Dedifferentiated amniotic fluid mesenchymal stem cell (primary cell): ENCODE data around the gene ATCAY.

Experiments used
- DNase-seq: peaks from one replicate; pipeline ENCODE4 v3.0.0-alpha.2; 2016; ENCODE audit errors: extremely low spot score

ATCAY gene

GRCh38 chr19:3880471-3881271, at the start of gene ATCAY:
Gene ATCAY (plus strand): TSS chr19:3880685. CDS start chr19:3885768, 5,083 bp downstream.
- no peak for DNase-seq

GRCh38 chr19:3831601-3832000, 48.9 kb upstream of the ATCAY start:
- no peak for DNase-seq

- DNase-seq = no peak
These were observed 48.5 kb upstream of the ATCAY start for GRCh38 chr19:3832001-3832400.

GRCh38 chr19:3833578-3834348, 46.7 kb upstream of the ATCAY start:
- DNase-seq = no peak

- no peak for DNase-seq
These were observed 46.0 kb upstream of the ATCAY start for GRCh38 chr19:3834349-3835054.

- no peak for DNase-seq
These were observed 45.4 kb upstream of the ATCAY start for GRCh38 chr19:3835055-3835435.

GRCh38 chr19:3836887-3837286, 43.6 kb upstream of the ATCAY start:
- DNase-seq = no peak

- no peak for DNase-seq
These were observed 43.2 kb upstream of the ATCAY start for GRCh38 chr19:3837332-3837731.

- no peak for DNase-seq
These were observed 42.6 kb upstream of the ATCAY start for GRCh38 chr19:3837922-3838321.

- no peak for DNase-seq
These were observed 41.8 kb upstream of the ATCAY start for GRCh38 chr19:3838661-3839060.

- DNase-seq = no peak
These were observed 40.5 kb upstream of the ATCAY start for GRCh38 chr19:3839941-3840340.

- DNase-seq = no peak
These were observed 39.7 kb upstream of the ATCAY start for GRCh38 chr19:3840804-3841203.

GRCh38 chr19:3842948-3843347, 37.5 kb upstream of the ATCAY start:
- DNase-seq = no peak

GRCh38 chr19:3844596-3844995, 35.9 kb upstream of the ATCAY start:
- DNase-seq = peak; percentile 78

- no peak for DNase-seq
These were observed 31.4 kb upstream of the ATCAY start for GRCh38 chr19:3849092-3849491.

- DNase-seq = no peak
These were observed 30.7 kb upstream of the ATCAY start for GRCh38 chr19:3849787-3850186.

- no peak for DNase-seq
These were observed 30.0 kb upstream of the ATCAY start for GRCh38 chr19:3850320-3850972.

- DNase-seq = no peak
These were observed 29.0 kb upstream of the ATCAY start for GRCh38 chr19:3851254-3852176.

GRCh38 chr19:3852177-3852511, 28.3 kb upstream of the ATCAY start:
- no peak for DNase-seq

GRCh38 chr19:3852614-3853254, 27.8 kb upstream of the ATCAY start:
- peak; percentile 33 for DNase-seq

GRCh38 chr19:3855320-3855719, 25.2 kb upstream of the ATCAY start:
- no peak for DNase-seq
